IPS-18c (cell line): ENCODE results near the gene BPIFB1.

Experiments used
- H3K4me3 ChIP-seq: 2 replicates; pipeline ENCODE4 v1.7.0; 2013; ENCODE audit warnings: low read depth, mild to moderate bottlenecking, low read length, moderate library complexity; ENCODE audit not compliant: insufficient read depth
- H3K9me3 ChIP-seq: one replicate; pipeline ENCODE4 v1.6.1; 2013; ENCODE audit warnings: mild to moderate bottlenecking, low read length, moderate library complexity; ENCODE audit not compliant: control insufficient read depth, insufficient read depth

Gene BPIFB1

DNA sequence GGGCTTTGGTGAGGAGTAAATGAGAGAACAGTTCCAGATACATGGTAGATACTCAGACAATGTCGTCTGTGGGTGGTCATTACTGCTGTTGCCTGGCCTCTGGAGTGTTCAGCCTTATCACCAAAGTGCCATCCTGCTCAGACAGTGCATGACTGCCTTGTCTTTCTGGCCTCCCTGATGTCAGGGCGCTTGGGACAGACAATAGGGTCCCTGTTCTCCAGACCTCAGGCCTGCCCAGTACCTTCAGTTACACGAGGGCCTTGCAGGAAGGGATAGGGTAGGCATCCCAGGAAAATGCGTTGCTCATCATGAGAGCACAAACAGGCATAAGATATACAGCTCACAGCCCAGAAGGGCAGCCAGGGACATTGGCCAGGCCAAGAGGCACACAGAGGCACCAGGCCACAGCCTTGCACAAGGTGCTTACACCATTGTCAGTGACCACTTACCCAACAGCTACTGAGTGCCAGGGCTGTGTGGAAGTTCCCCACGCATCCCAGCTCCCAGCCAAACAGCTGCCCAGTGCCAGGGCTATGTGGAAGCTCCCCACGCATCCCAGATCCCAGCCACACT is 27.4 kb downstream of the BPIFB1 start:
- Histone ChIP-seq H3K9me3 (no peaks in the 10 kb centered on the region), H3K4me3 (no peak overlapping the region)

DNA sequence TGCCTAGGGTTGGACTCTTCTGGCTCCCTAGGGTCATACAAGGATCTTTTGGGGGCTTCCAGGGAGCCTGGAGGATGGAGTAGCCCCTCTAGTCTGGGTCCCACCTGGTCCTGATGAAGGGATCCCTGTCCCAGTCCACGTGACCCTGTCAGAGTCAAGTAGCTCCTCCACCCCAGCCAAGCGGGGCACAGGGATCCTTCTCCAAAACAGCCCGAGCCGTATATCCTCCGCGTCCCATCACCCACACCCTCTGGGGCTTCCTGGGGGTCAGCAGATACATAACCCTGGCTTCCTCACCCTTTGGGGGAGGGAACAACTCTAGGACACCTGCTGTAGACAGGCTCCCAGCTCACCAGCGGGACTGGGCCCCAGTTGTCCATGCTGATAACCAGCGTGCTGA is 28.0 kb downstream of the BPIFB1 start:
- Histone ChIP-seq H3K9me3 (no peaks in the 10 kb centered on the region), H3K4me3 (no peak overlapping the region)

DNA sequence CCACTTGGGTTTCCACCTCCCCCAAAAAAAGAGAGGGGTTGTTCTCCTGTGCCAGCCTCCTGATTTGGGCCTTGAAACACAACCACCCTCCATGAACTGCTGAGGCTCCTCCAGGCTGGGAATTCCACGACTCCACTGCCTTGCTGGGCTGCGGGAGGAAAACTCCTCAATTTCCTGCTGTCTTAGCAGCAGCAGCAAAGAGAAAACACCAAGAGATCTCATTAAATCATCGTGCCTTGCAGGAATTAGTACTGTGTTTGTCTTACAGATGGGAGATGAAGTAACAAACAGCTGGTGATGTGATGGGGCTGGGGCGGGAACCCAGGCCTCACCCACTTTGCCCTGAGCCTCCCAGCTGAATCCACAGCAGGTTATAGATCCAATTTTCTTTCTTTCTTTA is 29.0 kb downstream of the BPIFB1 start:
- H3K4me3 ChIP-seq = no peak overlapping the region

DNA sequence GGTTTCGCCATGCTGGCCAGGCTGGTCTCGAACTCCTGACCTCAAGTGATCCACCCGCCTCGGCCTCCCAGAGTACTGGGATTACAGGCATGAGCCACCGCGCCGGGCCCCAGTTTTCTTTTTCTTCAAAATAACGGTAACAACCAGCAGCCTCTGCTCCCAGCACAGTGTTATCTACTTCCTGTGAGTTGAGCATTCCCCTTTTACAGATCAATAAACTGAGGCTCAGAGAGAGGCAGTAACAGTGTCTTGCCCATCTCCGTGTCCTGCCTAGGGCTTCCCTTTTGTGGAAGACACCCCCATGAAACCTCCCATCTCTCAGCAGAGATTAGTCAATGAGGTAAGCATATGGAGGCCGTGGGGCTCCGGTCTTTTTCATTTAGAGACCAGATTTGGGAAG is 29.6 kb downstream of the BPIFB1 start:
- no peak overlapping the region for H3K4me3 ChIP-seq

More for the DNA sequence above, 29.0 kb downstream of the BPIFB1 start:
- H3K9me3 ChIP-seq = no peaks in the 10 kb centered on the region

DNA sequence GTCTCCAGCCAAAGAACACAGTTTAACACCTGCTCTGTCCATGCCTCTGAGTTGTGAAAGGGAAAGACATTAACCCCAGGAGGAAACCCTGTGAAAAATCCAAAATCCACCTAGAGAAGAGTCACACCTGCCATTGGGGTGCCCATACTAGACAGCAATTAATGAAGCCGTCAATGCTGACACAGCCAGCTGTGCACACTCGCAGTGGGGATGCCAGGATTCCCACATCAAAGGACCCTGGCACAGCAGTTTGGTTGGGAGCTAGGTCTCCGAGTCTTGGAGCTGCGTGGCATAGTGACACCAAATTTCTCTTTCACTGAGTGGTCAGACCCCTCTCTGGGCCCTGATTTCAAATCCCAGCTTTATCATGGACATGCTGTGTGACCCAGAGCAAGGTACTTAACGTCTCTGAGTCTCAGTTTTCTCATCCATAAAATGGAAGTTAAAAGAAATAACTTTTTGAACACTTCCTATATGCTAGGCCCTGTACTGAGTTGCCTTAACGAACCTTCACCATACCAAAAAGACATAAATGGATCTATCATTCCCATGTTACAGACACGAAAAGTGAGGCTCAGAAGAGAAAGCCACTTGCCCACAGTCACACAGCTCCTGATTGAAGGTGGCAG is 30.8 kb downstream of the BPIFB1 start:
- Histone ChIP-seq H3K4me3 (no peak overlapping the region), H3K9me3 (no peaks in the 10 kb centered on the region)

More for the DNA sequence above, 29.6 kb downstream of the BPIFB1 start:
- no peaks in the 10 kb centered on the region for H3K9me3 ChIP-seq

DNA sequence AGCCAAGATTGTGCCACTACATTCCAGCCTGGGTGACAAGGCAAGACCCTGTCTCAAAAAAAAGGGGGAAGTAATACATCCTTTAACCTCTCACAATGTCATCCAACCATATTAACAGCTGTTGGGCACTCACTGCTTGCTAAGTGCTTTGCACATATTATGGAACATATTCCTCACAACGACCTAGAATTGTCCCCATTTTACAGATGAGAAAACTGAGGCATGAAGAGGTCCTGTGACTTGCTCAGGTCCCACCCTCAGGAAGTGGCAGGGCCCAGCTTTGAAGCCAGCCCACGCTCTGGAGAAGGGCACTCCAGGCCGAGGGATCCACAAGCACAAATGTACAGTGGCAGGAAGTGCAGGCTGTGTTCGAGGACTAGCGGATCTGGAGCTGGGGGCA is 33.3 kb downstream of the BPIFB1 start:
- H3K9me3 ChIP-seq = no peaks in the 10 kb centered on the region
- H3K4me3 ChIP-seq = no peak overlapping the region

DNA sequence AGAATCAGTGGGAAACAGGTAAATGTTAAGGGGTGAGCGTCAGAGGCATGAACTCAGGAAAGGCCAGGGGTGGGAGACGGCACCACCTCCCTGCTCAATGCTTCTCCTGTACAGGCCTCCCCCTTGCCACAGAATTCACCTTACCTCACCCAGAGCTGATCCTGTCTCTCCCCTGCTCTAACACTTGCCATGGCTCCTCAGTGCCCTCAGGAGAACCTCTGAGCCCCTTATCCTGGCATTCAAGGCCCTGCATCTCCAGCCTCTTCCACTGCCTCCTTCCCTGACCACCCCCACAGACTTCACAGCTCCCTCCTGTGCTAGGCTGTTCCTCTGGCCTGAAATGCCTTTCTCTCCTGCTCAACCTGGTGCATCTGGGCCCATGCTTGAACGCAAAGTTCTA is 33.9 kb downstream of the BPIFB1 start:
- Histone ChIP-seq H3K9me3 (no peaks in the 10 kb centered on the region), H3K4me3 (no peak overlapping the region)

DNA sequence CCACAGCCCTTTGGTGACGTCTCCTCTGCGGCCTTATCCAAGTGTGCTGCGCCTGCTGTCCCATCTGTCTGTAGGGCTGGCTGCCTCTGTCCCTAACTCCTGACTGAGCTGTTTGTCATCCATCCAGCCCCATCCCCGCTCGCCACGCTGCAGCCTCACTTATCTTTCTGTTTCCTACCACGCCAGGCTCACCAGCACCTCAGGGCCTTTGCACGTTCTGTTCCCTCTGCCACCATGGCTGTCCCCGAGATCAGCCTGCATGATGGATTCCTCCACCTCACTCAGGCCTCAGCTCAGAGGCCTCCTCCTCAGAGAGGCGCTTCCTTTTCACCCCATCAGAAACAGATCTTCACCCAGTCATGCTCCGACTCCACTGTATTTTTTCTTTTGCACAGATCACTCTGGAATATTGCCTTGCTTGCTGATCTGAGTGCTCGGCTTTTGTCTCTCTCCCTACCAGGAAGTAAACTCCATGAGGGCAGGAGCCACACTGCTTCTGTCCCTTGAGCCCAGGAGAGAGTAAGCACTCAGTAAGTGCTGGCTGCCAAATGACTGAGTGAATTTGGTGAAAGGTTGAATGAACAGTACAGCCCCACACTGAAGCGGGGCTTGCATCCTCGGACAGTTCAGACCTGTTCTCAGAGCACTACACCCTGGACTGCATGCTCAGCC is 34.5 kb downstream of the BPIFB1 start:
- no peaks in the 10 kb centered on the region for H3K9me3 ChIP-seq

DNA sequence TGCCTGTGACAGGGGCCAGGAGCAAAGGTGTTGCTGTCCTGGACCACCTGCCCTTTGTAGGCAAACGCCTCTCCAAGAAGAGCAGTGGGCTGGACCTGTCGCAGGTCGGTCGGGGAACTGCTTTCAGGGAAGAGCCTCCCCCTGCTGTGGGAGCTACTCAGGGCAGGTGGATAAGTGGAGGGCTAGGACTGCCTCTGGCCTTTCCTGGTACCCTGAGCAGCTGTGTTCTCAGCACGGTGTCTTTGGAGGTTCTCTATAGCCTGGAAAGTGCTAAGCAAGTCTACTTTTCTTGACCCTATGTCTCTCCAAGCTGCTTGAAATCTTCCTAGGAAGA is 35.0 kb downstream of the BPIFB1 start:
- no peak overlapping the region for H3K4me3 ChIP-seq
- H3K9me3 ChIP-seq = no peaks in the 10 kb centered on the region

More for the DNA sequence above, 34.5 kb downstream of the BPIFB1 start:
- no peak overlapping the region for H3K4me3 ChIP-seq

DNA sequence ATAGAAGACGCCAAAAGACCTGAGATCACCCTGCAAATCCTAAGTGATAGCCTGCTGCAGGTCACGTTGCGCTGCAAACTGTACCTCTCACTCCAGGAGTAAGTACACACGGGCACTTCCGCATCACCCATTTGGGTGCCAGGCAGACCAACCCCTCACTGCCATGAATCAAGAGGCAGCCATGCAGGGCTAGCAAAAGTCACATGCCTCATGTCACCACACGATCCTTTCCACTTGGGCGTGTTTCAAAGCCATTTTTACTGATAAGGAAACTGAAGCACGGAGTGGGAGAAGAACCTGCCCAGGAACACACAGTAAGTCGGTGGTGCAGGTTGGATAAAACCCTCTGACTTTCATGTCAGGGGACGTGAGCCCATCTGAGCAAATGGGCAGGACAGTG is 37.0 kb downstream of the BPIFB1 start:
- Histone ChIP-seq H3K4me3 (no peak overlapping the region), H3K9me3 (no peaks in the 10 kb centered on the region)

DNA sequence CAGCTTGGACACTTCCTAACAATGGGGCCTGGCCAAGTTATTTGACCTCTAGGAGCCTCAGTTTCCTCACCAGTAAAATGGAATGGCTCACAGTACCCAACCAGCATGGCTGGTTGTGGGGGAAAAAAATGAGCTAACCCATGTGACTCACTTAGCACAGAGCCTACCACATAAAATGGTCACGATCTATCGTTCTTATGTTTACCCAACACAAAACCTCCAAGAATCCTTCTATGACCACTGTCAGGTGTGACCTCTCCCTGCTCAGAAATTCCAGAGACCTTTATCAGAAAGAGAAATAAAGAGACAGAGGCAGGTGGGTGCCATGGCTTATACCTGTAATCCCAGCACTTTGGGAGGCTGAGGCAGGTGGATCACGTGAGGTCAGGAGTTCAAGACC is 39.4 kb downstream of the BPIFB1 start:
- Histone ChIP-seq H3K4me3 (no peak overlapping the region), H3K9me3 (no peaks in the 10 kb centered on the region)

DNA sequence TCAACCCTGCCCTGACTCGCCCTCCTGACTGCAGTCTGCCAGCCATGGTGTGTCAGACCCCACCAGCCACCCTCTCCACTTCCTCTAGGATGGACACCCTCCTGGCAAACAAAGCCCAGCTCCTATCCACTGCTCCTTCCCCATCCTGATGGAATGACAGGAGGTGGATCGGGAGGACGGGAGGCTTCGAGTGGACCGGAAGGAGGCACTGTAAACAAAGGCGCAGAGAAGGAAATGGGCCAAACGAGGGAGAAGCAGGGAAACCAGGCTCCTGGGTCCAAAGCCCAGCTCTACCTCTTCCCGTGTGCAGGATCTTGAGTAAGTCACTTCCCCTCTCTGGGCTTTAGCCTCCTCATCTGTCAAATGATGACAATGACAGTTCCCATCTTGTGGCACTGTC is 40.2 kb downstream of the BPIFB1 start:
- H3K4me3 ChIP-seq = no peak overlapping the region
- no peaks in the 10 kb centered on the region for H3K9me3 ChIP-seq

DNA sequence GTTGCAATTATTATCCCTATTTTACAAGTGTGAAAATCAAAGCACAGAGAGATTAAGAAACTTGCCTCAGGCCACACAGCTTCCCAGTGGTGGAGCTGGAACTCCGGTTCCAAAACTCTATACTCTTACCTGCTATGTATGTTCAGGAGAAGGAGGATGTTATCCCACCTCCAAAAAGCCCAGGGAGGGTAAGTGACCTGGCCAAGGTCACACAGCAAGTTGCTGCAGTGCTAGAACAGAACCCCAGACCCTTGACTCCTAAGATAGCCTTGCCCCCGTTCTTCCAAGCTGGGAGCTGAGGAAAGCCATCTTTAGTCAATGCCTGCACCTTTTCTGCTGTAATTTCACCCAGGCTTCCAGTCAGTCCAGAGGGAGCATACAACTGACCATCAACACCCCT is 42.3 kb downstream of the BPIFB1 start:
- H3K9me3 ChIP-seq = no peaks in the 10 kb centered on the region
- H3K4me3 ChIP-seq = no peak overlapping the region

DNA sequence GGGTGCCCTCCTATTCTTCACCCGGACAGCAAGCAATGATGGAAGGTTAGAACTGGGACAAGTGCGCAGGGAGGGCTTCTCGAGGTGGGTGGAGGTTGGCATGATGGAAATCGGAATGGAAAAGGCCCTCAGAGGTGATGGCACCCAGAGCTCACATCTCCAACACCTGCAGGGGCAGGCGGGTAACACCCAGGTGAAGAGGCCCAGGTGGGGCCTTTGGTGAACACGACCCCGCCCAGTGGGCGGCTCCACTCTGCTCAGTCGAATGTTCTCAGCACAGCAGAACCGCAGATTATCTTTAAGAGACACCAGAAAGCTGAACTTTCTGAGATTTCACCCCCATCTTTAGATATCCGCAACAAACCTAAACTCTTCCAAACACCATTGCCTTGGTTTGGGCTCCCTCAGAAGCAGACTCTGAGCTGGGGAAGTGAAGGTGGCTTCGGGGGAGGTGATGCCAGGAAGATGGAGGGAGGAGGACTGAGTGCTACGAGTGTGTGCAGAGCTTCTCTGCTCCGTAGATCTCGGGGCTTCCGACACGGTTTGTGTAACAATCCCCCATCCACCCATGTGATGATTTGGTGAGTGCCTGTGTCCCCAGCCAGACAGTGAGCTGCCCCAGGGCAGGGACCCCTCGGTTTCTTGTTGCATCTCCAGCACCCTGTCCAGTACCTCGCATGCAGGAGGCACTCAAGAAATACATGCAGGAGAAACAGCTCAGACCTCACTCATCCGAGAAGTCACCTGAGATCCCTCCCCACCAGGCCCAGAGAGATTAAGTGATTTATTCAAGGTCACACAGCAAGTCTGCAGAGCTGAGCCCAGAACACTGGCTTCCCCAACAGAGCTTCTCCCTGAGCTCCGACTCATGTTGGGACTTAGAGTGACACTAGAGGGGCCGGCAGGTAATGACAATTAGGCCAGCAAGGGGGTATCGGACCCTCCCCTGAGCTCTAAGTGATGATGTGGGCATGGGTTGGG is 45.4 kb downstream of the BPIFB1 start:
- Histone ChIP-seq H3K4me3 (no peak overlapping the region), H3K9me3 (peaks cover 4% of the 10 kb centered on the region)

DNA sequence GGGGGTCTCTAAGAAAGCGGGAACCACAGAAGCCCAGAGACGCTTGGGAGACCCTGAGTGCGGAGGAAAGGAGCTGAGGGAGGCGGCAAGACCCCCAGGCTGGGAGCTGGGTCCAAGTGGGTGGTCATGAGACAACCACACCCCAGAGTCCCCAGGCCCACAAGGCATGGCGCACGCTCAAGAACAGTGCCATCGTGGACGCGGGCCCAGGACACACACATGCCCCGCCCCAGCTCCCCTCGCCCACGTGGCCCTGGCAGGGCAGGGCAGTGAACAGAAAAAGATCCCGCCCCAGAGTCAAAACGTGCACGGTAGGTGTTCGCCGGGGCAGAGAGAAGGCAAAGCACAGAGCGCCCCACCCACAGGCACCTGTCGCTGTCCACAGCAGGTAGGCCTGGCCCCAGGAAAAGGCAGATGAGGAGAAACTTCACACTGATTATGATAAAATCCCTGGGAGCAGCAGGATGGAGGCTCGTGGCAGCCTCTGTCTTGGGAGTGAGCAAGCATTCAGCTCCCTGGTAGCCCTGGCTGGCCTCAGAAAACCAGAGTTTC is 50.0 kb downstream of the BPIFB1 start:
- H3K9me3 ChIP-seq = peaks cover 4% of the 10 kb centered on the region

DNA sequence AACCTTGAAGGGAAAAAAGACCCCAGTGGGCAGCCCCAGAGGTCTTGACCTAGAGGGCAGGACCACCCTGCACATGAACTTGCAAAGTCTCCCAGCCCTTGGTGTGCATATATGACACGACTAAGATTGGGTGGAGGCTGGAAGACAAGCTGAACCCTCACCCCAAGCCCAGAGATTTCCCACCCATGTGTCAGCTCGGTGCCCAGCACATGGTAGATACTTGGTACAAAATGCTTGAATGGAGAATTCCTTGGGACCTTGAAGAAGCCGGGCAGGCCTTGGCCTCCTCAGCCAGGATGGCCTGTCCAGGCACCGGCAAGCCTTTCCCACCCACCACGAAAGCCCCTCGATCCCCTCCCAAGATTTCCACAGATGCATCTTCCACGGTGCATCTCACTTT is 50.6 kb downstream of the BPIFB1 start:
- Histone ChIP-seq H3K9me3 (peaks cover 4% of the 10 kb centered on the region), H3K4me3 (no peak overlapping the region)

More for the DNA sequence above, 50.0 kb downstream of the BPIFB1 start:
- no peak overlapping the region for H3K4me3 ChIP-seq

DNA sequence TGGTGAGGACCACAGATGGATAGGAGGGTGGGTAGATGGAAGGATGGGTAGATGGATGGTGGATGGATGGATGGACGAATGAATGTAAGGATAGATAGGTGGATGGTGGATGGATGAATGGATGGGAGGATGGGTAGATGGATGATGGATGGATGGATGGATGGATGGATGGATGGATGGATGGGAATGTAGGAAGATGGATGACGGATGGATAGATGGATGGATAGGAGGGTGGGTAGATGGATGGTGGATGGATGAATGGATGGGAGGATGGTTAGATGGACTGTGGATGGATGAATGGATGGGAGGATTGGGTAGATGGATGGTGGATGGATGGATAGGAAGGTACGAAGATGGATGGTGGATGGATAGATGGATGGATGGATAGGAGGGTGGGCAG is 51.1 kb downstream of the BPIFB1 start:
- H3K9me3 ChIP-seq = peaks cover 4% of the 10 kb centered on the region
- no peak overlapping the region for H3K4me3 ChIP-seq
